ENCODE results near the gene BTBD9. TPM values are rescaled to one million over a fixed set of nuclear protein-coding genes. Genes with fewer than 3 reads are reported as not detected.
"Not testable (repeated sequence)": the region's sequence is repeated elsewhere in the genome, so short reads cannot be mapped to it uniquely, and the experiment has no call there.

Gene BTBD9
- total RNA-seq, 1 experiment from 2014 or later = 5.1 TPM

DNA sequence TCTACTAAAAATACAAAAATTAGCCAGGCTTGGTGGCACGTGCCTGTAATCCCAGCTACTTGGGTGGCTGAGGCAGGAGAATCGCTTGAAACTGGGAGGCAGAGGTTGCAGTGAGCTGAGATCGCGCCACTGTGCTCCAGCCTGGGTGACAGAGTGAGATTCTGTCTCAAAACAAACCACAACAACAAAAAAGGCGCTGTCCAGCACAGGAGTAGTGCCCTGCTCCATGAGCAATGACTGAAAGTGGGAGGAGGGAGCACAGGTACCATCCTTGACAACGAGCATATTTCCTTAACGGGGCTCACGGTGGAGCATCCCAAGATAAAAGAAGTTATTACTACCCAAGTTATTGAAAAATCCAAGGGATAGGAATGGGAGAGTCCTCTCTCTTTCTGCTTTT lies 291.9 kb downstream of the BTBD9 start:
- DNase-seq (ENCODE audit: low spot score) = not testable (repeated sequence)

DNA sequence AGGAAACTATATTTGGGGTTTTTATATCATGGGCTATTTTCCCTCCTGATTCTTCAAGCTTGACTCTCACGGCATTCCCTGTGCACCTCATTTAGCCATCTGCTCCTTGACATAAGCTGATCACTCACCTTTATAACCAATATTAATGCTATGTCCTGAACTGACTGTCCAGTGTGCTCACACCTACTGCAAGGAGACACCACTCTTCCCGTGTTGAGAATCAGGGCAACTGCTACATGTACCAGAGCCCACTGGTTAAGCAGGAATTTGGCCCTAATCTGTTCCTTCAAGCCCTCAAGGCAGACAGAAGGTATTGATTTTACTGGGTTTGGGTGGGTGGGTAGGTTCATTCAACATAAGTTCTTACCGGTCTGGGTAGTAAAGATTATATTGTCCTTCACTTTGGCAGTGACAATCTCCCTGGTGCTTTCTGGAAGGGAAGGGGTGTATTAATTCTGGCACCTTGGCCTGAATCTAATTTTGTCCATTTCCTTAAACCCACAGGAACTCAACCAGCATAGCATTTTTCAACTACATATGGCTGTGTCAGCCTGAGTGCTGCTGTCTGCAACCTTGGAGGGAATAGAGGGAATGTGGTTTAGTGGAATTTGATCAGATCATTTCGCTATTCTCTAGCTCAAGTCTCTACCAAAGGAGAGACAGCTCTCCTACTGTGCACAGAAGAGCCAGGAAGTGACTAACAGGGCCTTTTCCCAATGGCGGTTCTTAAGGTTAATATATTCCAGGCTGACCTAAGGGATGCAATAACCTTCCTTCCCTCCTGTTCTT lies 293.2 kb downstream of the BTBD9 start:
- DNase-seq (ENCODE audit: low spot score) = no peak

DNA sequence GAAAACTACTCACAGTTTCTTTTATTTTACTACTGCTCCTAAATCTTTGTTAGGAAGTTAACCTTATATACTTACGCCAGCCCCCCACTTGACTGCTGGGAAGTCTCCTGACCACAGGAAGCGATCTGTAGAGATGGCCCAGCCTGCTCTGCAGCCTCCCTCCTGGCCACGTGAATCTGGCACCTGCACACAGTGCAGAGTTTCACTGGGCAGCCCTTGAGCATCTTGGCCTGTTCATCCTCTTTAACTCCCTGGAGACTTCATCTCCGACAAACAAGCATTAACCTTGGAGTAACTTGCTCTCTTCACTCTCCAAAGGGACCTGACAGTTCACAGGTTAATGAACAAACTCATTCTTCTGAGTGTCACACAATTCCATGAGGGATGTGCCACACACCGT lies 294.1 kb downstream of the BTBD9 start:
- DNase-seq (ENCODE audit: low spot score) = no peak

DNA sequence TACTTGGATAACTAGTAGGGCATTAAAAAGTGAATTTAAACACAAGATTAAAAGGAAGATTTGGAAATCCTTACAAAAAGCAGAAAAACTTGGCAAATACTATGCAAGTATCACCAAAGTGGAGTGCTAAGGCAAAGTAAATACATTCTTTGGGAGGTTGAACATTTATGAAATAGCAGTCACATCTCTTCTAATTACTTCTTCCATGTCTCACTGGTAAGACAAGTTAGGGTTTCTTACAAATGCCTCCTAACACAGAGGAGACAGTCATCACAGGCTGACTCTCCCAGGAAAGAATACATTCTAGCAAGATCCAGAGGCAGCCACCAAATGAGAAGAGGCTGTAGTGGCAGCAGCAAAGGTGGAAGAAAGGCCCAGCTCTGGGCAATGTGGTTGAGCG lies 298.2 kb downstream of the BTBD9 start:
- DNase-seq (ENCODE audit: low spot score) = no peak

DNA sequence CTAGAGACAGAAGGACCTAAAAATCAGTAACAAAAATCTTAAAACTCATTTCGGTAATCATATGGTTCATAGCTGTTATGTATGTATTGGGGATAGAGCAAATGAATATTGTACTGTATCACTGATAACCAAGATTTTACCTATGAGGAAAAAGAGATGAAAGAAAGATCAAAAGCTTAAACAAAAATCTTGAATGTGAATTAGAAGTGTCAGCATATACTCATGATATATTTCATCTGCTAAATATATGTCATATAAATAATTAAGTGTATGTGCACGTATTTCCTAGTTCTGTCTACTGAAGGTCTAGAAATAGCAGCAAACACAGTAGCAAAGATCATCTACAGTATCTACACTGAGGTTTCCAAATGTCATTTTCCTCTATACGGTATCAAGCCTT lies 299.8 kb downstream of the BTBD9 start:
- no peak for DNase-seq (ENCODE audit: low spot score)

DNA sequence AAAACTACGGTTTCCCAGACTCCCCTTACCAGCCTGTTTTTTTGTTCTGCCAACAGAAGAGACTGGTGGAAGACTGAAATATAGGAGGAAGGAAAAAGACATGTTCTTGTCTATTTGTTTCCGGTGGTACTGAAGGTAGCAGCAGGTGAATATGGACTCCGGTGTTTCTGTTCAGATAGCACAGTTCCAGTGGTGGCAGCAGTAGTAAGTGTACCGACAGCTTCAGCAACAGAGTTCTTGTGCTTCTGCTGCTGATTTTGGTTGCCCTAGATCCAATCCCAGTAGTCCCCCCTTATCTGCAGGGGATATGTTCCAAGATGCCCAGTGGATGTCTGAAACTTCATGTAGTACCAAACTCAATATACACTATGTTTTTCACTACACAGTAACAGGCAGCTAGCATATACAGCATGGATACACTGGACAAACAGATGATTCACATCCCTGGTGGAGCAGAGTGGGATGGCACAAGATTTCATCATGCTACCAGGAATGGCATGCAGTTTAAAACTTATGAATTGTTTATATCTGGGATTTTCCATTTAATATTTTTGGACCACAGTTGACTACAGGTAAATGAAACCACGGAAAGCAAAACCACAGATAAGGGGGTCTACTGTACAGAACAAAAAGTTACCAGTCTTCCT lies 301.8 kb downstream of the BTBD9 start:
- DNase-seq (ENCODE audit: low spot score) = peak; percentile 4

DNA sequence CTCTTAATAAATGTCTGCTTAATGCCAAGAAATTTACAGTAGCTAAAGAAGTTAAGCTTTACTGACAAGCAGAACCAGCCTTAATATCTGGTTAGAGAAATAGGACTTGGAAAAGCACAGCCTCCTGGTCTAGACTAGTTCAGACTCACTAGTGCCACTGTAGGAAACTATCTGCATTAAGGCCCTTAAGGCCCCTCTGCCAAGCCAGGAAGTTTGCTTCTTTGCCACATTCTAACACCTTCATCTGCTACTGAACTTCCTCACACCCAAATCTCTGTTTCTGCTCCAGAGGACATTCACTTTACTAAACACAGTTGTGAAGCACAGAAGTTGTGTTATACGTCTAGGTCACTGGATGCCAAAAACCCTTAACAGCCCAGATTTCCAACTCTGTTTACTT lies 302.8 kb downstream of the BTBD9 start:
- no peak for DNase-seq (ENCODE audit: low spot score)

DNA sequence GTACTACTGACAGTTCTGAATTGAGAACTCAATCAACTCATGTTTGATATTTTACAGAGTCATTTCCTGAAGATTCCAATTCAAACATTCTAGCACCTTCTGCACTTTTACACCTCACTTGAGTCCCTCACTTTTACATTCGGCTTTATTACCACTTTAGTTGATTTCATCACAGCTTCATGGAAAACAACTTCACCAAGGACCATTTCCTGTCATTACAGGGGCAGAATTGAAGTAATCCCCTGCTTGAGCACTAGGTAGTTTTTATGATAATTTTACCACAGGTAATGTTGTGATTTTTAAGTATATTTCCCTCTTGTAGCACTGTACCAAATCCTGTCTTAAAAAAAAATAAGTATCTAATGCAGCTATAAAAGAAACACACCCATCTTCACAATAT lies 312.9 kb downstream of the BTBD9 start:
- no peak for DNase-seq (ENCODE audit: low spot score)

DNA sequence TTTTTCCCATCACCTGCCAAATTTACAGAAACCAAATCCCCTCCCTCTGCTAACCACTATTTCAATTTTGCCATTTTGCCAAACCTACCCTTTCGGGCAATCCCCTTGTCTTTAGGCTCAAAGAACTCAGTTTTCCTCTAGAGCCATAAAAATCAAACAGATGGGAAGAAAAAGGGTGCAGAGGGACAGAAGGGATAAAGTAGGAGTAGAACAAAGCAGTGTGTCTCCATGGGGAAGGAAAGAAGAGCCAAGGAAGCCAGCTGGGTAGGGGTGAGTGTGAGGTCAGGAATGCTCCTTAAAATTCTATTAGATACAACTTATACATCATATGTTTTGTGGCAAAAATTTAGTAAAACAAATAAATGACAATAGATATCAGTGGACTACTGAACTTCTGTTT lies 316.5 kb downstream of the BTBD9 start:
- DNase-seq (ENCODE audit: low spot score) = no peak

DNA sequence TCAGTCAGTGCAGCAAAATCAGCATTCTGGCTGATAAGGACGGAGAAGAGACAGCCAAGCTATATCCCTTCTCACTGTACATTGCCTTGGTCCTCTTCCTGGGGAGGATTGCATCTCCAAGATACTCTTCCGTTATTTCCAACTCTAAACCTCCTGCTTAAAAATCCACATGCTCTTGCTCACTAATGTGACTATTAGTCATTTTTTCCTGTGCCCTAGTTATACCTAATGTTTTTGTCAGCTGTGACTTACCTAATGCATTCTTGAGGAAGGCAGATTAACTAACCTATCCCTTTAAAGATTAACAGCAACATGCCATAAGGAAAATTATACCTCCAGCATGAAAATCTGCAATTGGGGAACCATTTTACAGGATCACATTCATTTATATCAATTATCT lies 317.6 kb downstream of the BTBD9 start:
- DNase-seq (ENCODE audit: low spot score) = no peak

DNA sequence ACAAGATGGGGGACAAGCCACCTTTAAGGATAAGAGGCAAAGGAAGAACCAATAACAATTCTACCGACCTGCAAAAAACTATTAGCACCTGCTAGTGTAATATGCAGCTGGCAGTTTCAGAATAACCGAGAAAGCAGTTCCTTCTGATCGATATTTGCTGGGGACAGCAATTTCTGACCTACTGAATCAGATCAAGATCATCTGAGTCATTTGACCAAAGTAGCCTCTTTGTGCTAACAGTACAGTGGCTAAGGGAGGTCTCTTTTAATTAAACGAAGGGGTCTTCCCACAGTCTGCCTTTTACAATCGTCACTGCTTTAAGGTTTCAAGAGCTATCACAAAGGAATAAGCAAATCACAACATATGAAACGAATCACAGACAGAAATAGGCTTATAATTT lies 318.9 kb downstream of the BTBD9 start:
- DNase-seq (ENCODE audit: low spot score) = no peak

DNA sequence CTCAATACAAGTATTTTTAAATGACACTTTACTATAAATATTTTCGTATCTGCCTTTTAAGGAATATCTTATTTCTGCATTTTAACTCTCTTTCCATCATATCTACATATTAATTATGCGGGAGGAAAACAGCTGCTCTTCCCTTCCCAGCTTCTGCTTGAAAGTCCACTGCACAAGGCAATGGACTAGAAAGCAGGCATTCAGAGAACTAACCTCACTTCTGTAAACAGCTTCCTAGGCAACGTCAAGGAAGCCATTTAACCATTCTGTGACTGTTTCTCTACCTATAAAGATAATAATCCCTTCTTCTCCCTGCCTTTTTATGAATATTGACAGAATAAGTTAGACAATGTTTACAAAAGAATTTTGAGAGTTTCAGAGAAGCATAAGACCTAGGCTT lies 319.4 kb downstream of the BTBD9 start:
- DNase-seq (ENCODE audit: low spot score) = no peak

DNA sequence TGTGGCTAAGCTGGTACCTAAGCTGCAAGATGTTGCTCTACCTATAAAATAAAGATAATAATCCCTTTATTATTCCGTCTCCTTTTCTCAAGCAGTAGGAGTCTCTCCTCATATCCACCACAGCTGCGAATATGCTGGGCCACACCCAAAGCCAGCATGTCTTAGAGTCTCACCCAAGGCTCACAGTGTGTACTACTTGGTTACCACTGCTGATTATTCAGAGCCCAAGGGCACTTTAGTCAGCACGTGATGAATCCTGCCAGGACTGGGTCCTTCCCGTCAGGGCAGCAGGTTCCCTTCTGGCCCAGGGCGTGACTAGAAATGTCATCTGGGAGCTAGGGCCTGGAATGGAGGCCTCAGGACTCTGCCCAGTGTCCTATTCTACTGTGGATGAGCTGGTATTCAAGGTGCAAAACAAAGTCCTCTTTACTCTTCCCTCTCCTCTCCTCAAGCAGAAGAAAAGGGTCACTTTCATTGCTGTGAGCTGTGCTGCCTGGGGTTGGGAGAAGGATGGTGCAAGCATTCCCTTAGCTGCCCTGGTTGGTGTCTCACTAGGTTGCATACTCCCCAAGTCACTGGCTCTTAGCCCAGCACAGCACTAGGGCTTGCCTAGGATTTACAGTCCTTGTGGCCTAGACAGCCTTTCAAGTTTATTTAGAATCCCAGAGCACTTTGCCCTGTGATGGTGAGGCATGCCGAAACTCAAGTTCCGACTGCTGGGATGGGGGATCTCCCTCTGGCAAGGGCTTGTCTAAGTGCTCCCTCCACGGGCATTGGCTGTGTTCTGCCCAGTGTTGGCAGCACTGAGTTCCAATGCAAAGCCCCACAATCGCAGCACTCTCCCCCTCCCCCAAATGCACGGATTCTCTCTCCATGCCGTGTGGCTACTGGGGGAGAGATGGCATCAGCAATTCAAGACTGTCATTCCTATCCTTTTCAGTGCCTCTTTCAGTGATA lies 320.2 kb downstream of the BTBD9 start:
- DNase-seq (ENCODE audit: low spot score) = no peak

DNA sequence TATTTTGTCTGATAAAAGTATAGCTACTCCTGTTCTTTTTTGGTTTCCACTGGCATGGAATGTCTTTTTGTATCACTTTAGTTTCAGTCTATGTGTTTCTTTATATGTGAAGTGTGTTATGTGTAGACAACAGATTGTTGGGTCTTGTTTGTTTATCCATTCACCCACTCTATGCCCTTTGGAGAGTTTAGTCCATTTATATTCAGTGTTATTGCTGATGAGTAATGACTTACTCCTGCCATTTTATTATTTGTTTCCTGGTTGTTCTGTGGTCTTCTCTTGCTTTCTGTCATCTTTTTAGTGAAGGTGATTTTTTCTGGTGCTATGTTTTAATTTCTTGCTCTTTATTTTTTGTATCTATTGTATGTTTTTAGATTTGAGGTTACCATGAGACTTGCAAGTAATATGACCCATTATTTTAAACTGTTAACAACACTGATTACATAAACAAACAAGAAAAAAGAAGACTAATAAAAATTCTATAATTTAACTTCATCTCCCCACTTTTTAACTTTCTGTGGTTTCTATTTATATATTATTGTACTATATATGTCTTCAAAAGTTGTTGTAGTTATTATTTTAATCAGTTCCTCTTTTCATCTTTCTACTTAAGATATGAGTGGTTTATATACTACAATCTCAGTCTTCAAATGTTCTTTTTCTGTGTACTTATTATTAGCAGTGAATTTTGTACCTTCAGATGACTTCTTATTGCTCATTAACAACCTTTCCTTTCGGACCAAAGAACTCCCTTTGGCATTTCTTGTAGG lies 323.4 kb downstream of the BTBD9 start:
- DNase-seq (ENCODE audit: low spot score) = no peak

DNA sequence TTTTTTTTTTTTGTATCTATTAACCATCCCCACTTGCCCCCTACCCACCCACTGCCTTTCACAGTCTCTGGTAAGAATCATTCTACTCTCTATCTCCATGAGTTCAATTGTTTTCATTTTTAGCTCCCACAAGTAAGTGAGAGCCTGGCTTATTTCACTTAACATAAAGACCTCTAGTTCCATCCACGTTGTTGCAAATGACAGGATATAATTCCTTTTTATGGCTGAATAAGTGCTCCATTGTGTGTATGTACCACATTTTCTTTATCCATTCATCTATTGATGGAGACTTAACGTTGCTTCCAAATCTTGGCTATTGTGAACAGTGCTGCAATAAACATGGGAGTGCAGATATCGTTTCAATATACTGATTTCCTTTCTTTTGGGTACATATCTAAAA lies 328.5 kb downstream of the BTBD9 start:
- DNase-seq (ENCODE audit: low spot score) = no peak

DNA sequence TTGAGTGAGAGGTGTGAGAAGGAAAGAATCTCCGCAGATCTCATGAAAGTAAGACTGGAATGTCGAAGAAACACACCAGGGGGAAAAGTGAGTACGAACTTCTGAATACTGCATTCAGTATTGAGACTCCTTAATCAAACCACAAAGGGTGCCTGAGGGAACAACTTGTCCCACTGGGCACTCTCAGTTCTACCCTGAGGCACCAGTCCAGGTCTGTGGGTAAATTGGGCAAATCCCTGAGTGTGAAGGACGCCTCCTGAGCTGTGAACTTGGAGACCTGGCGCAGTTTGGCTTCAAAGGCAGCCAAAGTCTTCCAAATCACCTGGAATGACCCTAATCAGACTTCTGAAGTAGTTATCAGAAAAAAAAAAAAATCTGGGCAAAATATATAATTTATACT lies 329.7 kb downstream of the BTBD9 start:
- no peak for DNase-seq (ENCODE audit: low spot score)

DNA sequence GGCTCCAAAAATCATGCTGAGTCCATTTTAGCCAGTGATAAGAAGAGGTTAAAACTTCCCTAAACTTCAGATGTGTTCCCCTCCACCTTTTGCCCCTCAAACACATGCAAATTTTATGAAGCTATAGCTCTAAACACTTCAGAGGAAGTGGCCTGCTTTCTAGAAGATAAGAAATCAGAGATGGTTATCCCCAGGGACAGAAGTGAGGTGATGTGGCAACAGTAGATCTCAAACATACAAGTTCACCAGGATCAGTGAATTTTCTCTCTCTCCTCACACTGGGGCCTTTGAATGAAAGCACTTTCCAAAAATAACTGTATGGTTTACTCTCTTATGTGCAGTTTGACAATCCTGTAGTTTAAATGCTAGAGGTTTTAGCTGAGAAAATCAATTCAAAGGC lies 332.0 kb downstream of the BTBD9 start:
- no peak for DNase-seq (ENCODE audit: low spot score)

DNA sequence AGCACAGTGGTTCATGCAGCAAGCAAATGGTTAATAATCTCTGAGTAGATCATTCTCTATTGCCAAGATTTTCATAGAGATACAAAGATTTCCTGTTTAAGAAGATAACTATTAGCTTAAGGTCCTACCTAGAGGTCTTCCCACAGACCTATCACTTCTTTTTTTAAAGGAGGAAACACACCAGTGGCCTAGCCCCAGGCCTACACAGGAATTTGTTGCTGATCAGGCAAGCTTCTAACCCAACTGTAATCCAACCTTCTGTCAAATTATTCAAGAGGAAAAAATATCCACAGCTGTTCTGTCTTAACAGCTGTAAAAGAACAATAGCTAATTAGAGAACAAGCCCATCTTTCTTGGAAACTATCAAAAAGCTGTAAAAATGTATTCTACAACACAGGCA lies 332.8 kb downstream of the BTBD9 start:
- no peak for DNase-seq (ENCODE audit: low spot score)

DNA sequence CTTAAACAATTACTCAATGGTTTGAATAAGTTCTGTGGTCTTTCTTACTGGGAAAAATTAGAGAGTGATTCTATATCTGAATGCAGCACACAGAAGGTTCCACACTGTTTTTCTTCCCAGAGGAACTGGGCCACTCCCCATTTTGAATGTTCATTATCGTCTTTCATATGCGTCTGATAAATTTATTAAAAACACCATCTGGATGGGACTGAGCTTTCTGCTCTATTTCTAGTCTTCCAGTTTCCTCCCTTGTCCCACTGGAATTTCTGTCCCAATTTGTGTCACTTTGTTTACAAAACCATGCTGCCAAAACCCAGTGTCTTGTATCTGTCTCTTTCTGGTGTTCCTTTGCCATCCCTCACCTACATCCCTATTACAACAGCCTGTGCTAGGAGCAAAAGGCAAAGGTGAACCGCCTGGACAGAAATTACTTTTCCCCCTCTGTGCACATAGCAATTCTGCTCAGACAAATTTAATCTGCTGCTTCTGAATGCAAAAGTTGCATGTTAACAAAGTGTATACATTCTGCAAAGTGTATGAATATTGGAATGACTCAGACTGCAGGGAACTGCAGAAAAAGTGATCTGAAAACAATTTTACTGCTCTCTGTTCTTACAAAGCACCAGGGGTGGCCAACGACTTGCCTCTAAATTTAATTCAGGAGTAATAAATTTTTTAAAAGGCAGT lies 333.6 kb downstream of the BTBD9 start:
- DNase-seq (ENCODE audit: low spot score) = no peak

DNA sequence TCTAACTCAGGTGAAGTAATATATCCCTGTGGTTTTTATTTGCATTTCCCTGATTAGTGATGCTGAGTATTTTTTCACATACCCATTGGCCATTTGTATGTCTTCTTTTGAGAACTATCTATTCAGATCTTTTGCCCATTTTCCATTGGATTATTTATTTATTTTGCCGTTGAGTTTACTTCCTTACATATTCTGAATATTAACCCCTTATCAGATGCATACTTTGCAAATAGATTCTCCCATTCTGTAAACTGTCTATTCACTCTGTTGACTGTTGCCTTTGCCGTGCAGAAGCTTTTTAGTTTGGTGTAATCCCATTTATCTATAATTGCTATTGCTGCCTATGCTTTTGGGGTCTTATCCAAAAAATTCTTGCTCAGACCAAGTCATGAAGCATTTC lies 336.9 kb downstream of the BTBD9 start:
- no peak for DNase-seq (ENCODE audit: low spot score)

DNA sequence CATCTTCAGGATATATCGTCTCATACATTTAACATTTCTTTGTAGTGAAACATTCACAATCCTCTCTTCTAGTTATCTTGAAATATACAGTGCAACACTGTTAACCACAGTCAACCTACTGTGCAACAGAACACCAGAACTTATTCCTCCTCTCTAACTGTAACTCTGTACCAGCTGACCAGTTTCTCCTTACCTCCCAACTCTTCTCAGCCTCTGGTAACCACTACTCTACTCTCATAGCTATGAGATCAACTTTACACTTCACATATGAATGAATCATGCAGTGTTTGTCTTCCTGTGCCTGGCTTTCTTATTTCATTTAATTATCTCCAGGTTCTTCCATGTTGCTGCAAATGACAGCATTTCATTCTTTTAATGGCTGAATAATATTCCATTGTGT lies 337.6 kb downstream of the BTBD9 start:
- no peak for DNase-seq (ENCODE audit: low spot score)

Measured in HT-29 (cell line).